RPMI8226 (cell line): ENCODE measurements around the gene PARD3.

Experiments
- DNase-seq: peaks from one replicate; pipeline ENCODE4 v3.0.0-alpha.2; 2015

Gene PARD3

GRCh38 chr10:34609287-34609940 lies 205.7 kb downstream of the PARD3 start:
- no peak for DNase-seq

- no peak for DNase-seq
Measured at GRCh38 chr10:34607894-34608293, 207.2 kb downstream of the PARD3 start.

DNA sequence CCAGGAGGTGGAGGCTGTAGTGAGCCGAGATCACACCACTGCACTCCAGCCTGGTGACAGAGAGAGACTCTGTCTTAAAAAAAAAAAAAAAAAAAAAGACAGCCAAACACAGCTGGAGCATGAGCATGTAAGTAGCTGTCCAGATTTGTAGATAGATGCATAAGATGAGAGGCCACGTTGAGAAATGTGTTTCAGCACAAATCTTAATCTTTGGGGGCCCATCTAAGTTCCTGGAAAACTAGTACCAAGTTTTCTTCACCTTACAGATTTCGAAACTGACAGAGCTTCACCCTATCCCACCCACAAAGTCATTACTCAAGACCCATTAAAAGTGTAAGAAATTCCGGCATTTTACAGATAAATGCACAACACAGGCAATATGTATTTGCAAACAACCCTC lies 208.2 kb downstream of the PARD3 start:
- DNase-seq, result no peak

DNA sequence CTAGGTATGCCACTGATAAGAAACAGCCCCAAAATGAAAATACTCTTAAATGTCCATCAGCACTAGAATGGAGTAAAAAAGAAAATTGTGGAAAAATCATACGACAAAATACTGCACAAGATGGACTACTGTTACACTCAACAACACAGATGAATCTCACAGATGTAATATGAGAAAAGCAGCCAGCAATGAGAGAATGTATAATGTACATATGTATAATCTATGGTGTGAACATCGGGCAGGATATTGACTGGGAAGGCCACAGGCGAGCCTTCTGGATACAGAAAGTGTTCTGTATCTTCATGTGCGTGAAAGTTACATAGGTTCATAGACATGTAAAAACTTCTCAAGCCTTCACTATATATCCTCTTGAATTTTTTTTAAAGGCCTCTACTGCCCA lies 212.6 kb downstream of the PARD3 start:
- DNase-seq, result no peak

GRCh38 chr10:34601691-34602090 lies 213.4 kb downstream of the PARD3 start:
- no peak for DNase-seq

GRCh38 chr10:34599026-34599795 lies 215.9 kb downstream of the PARD3 start:
- no peak for DNase-seq

GRCh38 chr10:34596351-34596750 lies 218.7 kb downstream of the PARD3 start:
- DNase-seq, result no peak

- no peak for DNase-seq
Measured at GRCh38 chr10:34593930-34594329, 221.2 kb downstream of the PARD3 start.

- DNase-seq, result no peak
Measured at GRCh38 chr10:34593374-34593890, 221.7 kb downstream of the PARD3 start.

DNA sequence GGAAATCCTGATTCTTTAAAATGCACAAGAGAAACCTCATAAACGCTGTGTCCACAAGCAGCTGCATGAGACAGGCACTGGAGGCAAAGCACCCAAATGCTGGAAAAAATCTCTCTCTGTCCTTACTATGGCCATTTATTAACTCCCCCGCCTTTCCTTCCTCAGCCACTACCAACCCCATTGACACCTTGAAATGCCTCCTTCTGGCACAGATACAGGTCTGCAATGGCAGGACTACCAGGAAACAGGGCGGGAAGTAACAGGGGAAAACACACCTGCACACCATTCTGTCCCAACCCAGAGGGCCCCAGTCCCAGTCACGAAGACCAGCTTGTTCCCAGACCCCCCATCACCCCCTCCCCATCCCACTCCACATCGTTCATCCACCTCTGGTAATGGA lies 224.3 kb downstream of the PARD3 start:
- DNase-seq, result no peak

DNA sequence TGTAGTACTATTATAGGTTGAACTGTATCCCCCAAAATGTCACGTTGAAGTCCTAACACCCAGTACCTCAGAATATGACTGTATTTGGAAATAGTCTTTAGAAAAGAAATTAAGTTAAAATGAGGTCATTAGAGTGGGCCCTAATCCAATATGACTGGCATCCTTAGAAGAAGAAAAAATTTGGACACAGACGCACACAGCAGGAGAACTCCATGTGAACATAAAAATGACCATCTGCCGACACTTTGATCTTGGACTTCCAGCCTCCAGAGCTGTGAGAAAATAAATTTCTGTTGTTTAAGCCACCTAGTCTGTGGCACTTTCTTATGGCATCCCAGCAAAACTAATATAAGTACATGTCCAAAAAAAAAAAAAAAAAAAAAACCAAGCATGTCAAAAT lies 225.8 kb downstream of the PARD3 start:
- no peak for DNase-seq

GRCh38 chr10:34587680-34588019 lies 227.4 kb downstream of the PARD3 start:
- DNase-seq, result no peak

- no peak for DNase-seq
Measured at GRCh38 chr10:34587002-34587679, 228.0 kb downstream of the PARD3 start.

DNA sequence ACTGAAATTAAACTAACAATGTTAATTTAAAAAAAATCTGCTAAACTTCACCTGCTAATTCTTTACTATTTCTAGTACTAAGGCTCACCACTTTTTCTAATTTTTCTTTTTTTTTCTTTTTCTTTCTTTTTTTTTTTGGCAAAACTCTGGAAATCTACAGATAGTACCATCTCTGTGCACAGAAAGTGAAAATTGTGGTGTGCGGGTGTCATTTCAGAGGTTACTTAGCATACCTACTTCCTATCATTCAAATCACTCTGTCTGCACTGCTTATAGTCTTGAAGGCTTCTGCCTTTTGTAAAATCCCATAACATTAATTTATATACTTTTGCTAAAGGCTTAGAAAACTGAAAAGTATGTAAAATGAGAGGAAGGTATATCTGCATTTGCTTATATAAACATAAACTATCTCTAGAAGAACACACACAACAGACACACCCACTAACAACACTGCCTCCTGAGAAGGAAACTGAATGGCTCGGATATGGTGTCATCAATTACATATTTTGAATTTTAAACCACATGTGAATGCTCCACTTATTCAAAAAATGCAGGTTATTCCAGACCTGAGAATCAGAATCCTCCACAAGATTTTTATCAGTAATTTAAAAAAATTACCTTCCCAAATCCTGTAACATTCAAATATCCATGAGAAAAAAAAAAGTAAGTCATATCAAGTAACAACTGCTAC lies 229.5 kb downstream of the PARD3 start:
- DNase-seq, result no peak

DNA sequence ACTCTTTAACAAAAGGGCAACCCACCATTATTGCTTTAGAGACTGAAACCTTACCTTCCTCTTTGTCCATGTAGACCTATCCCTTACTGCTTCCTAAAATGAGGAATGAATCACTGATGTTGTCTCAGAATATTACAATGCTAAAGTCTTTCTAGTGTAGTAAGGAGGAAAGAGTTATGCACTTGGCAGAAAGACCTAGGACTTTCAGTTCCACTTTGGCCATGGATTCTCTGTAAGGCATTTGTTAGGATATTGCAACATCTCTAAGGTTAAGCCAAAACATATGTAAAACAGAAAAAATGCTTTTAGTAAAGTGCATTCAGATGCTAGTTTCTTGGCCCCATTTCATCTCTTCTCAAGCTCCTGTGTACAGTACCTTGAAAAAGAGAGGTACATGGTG lies 230.9 kb downstream of the PARD3 start:
- no peak for DNase-seq

- DNase-seq, result no peak
Measured at GRCh38 chr10:34581801-34582532, 233.1 kb downstream of the PARD3 start.

DNA sequence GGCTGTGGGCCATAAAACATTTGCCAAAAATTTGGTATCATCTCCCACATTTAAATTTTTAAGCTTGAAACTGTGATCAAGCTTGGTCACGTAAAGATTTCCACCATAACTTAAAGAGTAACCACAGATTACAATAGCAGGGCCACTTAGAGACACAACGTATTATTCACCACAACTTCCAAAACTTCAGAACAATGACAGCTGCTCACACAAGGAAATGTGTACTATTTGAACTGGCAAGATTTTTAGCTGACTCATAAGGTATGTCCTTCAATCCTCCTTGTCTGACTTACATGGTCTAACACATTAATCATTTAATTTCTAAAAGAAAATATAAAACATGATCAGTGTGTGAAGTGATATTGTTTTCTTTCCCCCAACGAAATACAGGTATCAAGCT lies 234.5 kb downstream of the PARD3 start:
- DNase-seq, result no peak

- no peak for DNase-seq
Measured at GRCh38 chr10:34580214-34580613, 234.9 kb downstream of the PARD3 start.

- no peak for DNase-seq
Measured at GRCh38 chr10:34578468-34578867, 236.6 kb downstream of the PARD3 start.

GRCh38 chr10:34576797-34577196 lies 238.3 kb downstream of the PARD3 start:
- no peak for DNase-seq

DNA sequence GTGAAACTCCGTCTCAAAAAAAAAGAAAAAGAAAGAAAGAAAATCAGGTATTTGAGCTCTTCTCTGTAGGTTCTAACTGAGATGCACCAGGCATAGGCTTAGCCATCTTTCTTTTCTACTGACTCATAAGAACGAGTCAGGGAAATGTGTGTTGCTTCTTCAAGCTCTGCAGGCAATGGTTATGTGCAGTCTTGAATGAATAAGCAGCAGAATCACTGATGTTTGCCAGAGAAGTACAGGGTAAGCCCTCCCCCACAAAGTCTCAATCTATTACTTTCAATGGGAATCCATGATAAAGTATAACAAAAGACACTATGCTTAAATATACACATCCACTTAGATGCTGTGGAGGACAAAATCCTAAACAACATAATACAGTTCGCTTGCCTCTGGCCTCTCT lies 239.2 kb downstream of the PARD3 start:
- DNase-seq, result no peak

GRCh38 chr10:34574353-34574934 lies 240.7 kb downstream of the PARD3 start:
- no peak for DNase-seq
